Measurements from ENCODE around the gene KIF26A.

- TF ChIP-seq CTCF (tag by site-specific recombination; IDR thresholded peaks at IDR 0.05) (no peak), ZBTB7A (tag by site-specific recombination; IDR thresholded peaks at IDR 0.05; ENCODE audit: low read depth) (no peak)
These were observed 57.5 kb downstream of the KIF26A start for GRCh38 chr14:104195878-104196277.

Measured in HEK293 (cell line).